ENCODE measurements around the gene CELF1. TPM values are rescaled to one million over a fixed set of nuclear protein-coding genes. Genes with fewer than 3 reads are reported as not detected.

Gene CELF1
- total and polyA plus RNA-seq, 9 of the 15 experiments (the other 6 are each of a cell fraction or from before 2014, with no cell fraction given), result 11.3 to 142 (median 77.4) TPM

DNA sequence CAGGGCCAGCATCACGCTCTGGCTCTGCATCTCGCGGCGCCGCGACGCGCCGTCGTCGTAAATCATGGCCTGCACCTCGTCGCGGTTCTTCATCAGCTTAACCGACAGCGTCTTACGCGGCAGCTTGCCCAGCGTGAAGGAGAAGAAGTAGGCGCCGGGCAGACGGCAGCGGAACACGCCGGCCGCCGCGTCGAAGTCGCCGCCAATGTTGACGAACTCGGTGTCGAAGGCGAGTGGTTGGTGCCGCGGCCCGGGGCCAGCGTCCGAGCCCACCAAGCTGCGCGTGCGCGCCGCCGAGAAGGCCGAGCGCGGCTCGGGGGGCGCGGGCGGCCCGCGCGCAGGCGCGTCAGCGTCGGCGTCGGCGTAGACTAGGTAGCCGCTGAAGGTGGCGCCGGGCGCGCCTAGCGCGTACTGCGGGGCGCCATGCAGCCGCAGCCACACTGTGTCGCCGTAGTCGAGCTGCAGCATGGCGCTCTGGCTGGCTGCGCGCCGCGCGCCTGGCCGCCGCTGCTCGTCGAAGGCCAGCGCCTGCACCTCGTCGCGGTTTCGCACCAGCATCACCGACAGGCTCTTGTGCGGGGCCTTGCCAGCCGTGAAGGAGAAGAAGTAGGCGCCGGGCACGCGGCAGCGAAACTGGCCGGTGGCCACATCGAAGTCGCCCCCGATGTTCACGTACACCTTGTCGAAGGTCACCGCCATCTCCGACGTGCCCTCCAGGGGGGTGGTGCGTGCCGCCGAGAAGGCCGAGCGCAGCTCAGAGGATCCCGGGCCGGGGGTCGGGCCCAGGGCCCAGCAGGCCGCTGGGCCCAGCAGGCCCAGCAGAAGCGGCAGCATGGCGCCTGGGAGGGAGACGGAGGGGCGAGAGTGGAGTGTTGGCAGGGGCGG, 37.3 kb upstream of the CELF1 start:
- Histone ChIP-seq H3K27me3 (ENCODE audit: control insufficient read depth in 2 of 2, insufficient read depth in 2 of 2, low read length in 2 of 2) (peaks cover 21 to 29% of the 10 kb centered on the region in 2 experiments), H3K9ac (ENCODE audit: insufficient read depth in 1 of 2, low read depth in 2 of 2, low read length in 2 of 2) (no peak overlapping the region), H3K4me1 (replicated peaks in 1 of 2; ENCODE audit: control insufficient read depth in 2 of 2, insufficient read depth in 2 of 2, low read length in 2 of 2) (peaks cover 0 to 21% of the 10 kb centered on the region in 2 experiments; a peak in 2 of 5 replicates), H3K9me3 (replicated peaks; ENCODE audit: control insufficient read depth, insufficient read depth, low read depth, low read length) (no peaks in the 10 kb centered on the region), H3K27ac (ENCODE audit: extremely low read depth, low read depth, low read length) (no peak overlapping the region), H3K4me3 (no peak overlapping the region), H4K20me1 (replicated peaks; ENCODE audit: control insufficient read depth, insufficient read depth, low read length) (no peaks in the 10 kb centered on the region), H3K4me2 (ENCODE audit: insufficient read depth, low read length) (no peak overlapping the region), H3K36me3 (ENCODE audit: control insufficient read depth, insufficient read depth, low read length) (peaks cover under 1% of the 10 kb centered on the region; the same call in 1 of the 3 replicates), H3K9me1 (ENCODE audit: control insufficient read depth, insufficient read depth, low read length) (peaks cover 3% of the 10 kb centered on the region), H3K79me2 (ENCODE audit: control insufficient read depth, insufficient read depth, low read length) (no peaks in the 10 kb centered on the region), H2AFZ (ENCODE audit: low read depth, low read length) (no peak overlapping the region)
- ATAC-seq, result no peak
- WGBS (ENCODE audit: insufficient coverage, low coverage, missing lambda C conversion rate), result 95% methylated on average over 53 of the region's 122 CpGs
- no TSS peak for BruUV-seq (replicated peaks)
- DNase-seq (ENCODE audit: extremely low read depth in 1 of 4, low spot score in 3 of 4), result no peak
- TF ChIP-seq, protein P1, sequence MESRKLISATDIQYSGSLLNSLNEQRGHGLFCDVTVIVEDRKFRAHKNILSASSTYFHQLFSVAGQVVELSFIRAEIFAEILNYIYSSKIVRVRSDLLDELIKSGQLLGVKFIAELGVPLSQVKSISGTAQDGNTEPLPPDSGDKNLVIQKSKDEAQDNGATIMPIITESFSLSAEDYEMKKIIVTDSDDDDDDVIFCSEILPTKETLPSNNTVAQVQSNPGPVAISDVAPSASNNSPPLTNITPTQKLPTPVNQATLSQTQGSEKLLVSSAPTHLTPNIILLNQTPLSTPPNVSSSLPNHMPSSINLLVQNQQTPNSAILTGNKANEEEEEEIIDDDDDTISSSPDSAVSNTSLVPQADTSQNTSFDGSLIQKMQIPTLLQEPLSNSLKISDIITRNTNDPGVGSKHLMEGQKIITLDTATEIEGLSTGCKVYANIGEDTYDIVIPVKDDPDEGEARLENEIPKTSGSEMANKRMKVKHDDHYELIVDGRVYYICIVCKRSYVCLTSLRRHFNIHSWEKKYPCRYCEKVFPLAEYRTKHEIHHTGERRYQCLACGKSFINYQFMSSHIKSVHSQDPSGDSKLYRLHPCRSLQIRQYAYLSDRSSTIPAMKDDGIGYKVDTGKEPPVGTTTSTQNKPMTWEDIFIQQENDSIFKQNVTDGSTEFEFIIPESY (CRISPR knock-in tag; IDR thresholded peaks at IDR 0.05), result peak; percentile 83; the same call in 1 of the 2 replicates
- TF ChIP-seq FUS (optimal IDR thresholded peaks at IDR 0.05; ENCODE audit: low read depth, low read length), result no peak
- in situ Hi-C loops (cut with MboI), result no loop called here
- ChIA-PET POLR2A (no interaction called here), CTCF (ENCODE audit: low intra/inter-chr PET ratio) (no interaction called here)
- no peak for FAIRE-seq
- intact Hi-C loops (cut with micrococcal nuclease), result no loop called here
